LNCAP (cell line): Measurements from ENCODE around the gene KLF13.

Experiments
- TF ChIP-seq, protein P1 (sequence below): fragments of 450-650 bp; IDR thresholded peaks from 2 replicates; pipeline ENCODE4 v1.5.1; 2017; ENCODE audit warnings: mild to moderate bottlenecking

The KLF13 gene

DNA sequence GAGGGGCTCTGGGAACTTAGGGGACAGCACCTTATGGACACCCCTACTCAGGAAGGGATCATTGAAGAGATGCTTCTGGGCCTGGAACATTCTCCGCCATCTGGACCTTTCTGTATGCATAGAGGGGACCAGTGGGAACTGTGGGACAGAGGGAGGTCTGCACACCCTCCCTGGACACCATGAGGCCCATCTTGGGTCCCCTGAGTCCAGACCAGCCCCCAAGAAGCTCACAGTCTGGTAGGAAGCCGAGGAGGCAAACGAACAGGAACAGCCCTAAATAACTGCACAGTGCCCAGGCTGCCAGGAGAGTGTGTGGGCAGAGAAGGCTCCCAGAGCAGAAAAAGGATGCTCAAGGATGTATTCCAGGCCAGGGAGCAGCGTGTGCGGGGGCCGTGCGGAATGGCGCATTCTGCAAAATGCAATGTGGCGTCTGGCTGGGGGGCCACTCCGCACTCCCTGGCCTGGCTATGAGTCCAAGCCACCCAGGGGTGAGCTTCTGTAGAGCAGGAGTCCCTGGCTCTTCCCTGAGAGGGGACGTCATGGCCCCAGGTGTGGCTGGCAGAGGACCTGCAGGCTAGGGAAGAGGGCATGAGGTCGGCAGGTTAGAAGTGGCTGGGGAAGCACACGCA lies 24.5 kb upstream of the KLF13 start:
- TF ChIP-seq, protein P1, sequence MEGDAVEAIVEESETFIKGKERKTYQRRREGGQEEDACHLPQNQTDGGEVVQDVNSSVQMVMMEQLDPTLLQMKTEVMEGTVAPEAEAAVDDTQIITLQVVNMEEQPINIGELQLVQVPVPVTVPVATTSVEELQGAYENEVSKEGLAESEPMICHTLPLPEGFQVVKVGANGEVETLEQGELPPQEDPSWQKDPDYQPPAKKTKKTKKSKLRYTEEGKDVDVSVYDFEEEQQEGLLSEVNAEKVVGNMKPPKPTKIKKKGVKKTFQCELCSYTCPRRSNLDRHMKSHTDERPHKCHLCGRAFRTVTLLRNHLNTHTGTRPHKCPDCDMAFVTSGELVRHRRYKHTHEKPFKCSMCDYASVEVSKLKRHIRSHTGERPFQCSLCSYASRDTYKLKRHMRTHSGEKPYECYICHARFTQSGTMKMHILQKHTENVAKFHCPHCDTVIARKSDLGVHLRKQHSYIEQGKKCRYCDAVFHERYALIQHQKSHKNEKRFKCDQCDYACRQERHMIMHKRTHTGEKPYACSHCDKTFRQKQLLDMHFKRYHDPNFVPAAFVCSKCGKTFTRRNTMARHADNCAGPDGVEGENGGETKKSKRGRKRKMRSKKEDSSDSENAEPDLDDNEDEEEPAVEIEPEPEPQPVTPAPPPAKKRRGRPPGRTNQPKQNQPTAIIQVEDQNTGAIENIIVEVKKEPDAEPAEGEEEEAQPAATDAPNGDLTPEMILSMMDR = no peak

DNA sequence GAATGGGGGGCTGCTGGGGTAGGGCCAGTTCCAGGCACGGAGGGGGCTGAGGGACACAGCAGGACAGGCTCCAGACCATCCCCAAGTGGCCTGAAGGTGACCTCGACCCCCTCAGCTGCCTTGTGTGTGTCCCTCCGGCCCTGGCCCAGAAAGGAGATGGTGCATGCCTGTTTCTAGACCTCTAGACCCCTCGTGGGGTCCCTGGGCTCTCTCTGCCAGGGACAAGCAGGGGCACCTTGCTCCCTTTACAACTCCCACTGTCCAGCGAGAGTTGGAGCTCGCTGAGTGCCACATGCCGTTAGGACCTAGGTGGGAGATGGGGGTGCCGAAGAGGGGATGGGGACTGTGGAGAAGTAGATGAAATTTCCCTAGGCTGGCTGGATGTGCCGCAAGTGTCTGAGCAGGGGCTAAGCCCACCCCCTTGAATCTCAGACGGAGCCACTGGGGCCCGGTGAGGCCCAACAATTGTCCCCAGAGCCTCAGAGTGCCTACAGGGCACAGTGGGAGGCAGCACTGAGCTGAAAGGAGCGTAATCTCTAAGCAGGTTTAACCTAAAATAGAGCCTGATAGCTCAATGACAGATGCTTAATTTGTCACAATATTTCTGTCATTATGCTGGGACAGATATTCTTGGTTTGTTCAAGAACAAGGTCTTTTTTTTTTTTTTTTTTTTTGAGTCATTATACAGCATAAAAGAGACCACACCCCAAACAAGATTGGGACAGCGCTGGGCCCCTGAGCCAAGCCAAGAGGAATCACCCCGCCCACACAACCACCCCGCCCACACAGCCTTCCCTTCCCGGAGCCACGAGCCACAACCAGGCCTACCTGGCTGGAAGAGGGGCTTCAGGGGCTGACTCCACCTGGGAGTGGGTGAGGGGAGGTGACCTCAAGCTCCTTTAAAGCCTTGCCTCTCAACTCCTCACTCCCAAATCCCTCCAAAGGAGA lies 23.6 kb upstream of the KLF13 start:
- TF ChIP-seq, protein P1 = no peak

DNA sequence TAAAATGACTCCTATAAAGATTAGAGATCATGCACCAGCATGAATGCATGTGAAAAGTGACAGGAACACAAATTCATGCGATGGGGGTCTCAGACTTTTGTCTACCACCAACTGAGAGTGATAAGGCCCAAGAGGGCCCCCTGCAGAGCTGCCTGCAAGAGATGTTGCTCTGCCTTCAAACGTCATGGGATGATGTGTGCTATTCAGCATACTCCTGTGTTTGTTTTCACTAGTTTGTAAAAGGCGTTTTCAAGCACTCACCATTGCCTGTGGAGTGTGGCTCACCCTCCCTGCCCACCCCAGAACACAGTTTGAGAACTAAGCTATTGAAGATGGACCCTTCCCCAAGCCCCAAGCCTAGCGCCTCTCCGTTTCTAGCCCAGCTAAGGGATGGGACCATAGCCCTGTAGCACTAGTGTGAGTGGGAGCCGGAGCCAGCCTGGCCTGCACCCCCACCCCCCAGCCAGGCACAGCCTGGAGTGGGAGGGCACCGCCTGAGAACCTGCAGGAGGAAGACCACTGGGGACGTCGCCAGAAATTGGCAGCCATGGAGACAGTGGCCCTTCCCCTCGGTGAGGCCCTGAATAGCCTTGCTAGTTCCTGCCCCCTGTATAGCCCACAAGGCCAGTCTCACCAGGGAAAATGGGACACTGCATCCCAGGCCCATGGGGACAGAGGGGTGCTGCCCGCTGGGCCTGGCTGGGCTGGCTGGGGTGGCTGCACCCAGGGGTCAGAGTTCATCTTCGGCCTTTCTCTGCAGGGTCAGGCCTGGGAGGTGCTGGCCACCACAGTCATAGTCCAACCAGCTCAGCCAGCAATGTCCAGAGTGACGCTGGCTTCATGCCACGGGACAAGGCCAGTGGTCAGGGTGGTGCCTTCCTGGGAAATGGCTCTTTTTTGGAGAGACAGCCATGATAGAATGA lies 22.6 kb upstream of the KLF13 start:
- TF ChIP-seq, protein P1 = no peak

DNA sequence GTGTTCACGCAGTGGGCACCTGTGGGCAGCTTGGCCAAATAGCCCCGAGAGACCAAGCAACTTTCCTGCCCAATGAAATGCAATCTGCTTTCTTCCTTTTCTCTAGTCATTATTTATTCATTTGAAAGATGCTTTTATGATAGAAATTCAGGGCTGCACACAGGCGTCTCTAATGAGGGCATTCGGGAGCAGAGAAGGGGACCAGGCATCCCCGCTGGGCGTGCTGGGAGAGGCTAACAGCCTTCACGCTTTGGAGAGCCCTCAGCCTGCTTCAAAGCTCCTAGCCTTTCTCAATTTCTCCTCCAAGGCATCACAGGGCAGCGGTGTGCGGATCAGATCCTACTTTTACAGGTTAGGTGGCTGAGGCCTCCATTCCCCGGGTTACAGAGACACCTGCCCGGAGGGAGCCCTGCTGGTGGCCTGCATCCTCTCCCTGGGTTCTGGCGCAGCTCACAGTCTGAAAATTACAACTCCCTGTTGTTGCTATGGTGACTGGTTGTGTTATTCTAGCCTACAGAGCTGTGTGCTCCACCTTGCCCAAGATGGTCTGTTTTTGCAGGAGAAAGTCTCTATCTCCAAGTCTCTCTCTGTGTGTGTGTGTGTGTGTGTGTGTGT lies 21.8 kb upstream of the KLF13 start:
- TF ChIP-seq, protein P1 = no peak

DNA sequence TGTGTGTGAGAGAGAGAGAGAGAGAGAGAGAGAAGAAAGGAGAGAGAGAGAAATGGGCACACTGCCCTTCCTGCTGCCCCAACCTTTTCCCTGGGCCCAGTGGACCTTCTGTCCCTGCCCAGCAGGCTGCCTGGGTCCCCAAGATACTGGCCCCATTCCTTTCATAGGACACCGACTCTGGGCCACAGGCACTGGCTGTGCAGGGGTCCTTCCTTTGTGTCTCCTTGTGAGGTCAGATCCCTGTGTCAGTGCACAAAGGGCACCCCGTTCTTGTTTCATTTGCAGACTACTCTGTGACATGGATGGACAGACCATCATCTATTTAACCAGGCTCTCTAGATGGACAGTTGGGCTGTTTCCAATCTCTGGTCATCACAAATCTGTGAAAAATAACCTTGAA lies 21.3 kb upstream of the KLF13 start:
- TF ChIP-seq, protein P1 = no peak

DNA sequence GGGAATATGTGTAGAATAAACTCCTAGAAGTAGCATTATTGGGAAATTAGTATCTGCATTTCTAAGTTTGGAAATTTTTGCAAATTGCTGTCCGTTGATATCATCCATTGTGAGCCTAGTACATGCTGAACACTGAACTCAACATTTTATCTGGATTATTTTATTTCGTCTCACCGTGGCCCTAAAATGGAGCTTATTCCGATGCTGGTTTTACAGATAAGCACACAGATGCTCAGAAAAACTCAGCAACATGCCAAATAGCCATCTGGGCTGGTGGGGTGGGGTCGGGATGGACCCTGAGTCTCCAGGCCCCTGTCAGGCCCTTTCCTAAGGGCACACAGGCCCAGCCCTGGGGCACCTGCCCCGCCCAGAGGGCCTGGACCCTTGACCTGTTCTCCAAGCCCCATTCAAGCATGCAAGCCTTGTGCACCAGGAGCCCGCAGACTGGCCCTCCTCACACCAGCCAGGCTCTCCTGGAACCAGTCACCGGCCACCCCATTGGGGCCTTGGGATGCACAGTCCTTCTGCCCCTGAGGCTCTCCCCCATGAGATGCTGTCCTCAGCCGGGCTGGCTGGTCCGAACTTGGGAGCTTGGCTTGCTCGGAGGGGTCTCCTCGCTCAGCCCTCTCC lies 20.7 kb upstream of the KLF13 start:
- TF ChIP-seq, protein P1 = no peak
